MCF 10A (cell line): Measurements from ENCODE around the gene SMARCE1. TPM values are rescaled to one million over a fixed set of nuclear protein-coding genes. Genes with fewer than 3 reads are reported as not detected.
A peak's percentile ranks its signal among the peaks of the same experiment; 100 is the strongest.

ENCODE experiments used
- BruUV-seq: library from RNA; stranded (reverse); fragments of 400-500 nt; replicated peaks from 2 replicates; lab custom pipeline; 2021; lab: Mats Ljungman, UMichigan
- CTCF ChIA-PET: fragments of 300-600 bp; sonication (Branson Sonifier 250); formaldehyde crosslinking; extraction: SDS; loops from one replicate; lab custom pipeline; 2021; ENCODE audit warnings: antibody characterized with exemption, inconsistent platforms; lab: Yijun Ruan, JAX
- POLR2A ChIA-PET: fragments of 300-600, 350-650 bp; sonication (Branson Sonifier 250); formaldehyde crosslinking; extraction: SDS; loops from one replicate; lab custom pipeline; 2020; ENCODE audit warnings: antibody characterized with exemption, inconsistent platforms; lab: Yijun Ruan, JAX
- DNase-seq: peaks from one replicate; pipeline ENCODE4 v3.0.0-alpha.2; 2018; ENCODE audit not compliant: unreplicated experiment
- H3K27ac Mint-ChIP-seq: one replicate; pipeline ENCODE4 v1.8.0; 2022; ENCODE audit warnings: mild to moderate bottlenecking, low read depth, mixed read lengths; ENCODE audit not compliant: unreplicated experiment
- H3K27me3 Mint-ChIP-seq: one replicate; pipeline ENCODE4 v1.8.0; 2022; ENCODE audit warnings: mixed read lengths; ENCODE audit not compliant: insufficient read depth, unreplicated experiment
- H3K36me3 Mint-ChIP-seq: one replicate; pipeline ENCODE4 v1.8.0; 2022; ENCODE audit warnings: mild to moderate bottlenecking, moderate library complexity, mixed read lengths; ENCODE audit not compliant: insufficient read depth, unreplicated experiment
- H3K4me1 Mint-ChIP-seq: one replicate; pipeline ENCODE4 v1.8.0; 2022; ENCODE audit warnings: mixed read lengths; ENCODE audit not compliant: insufficient read depth, unreplicated experiment
- H3K4me3 Mint-ChIP-seq: one replicate; pipeline ENCODE4 v1.8.0; 2022; ENCODE audit warnings: mild to moderate bottlenecking, moderate library complexity, mixed read lengths; ENCODE audit not compliant: unreplicated experiment
- H3K9me3 Mint-ChIP-seq: one replicate; pipeline ENCODE4 v1.8.0; 2022; ENCODE audit warnings: mixed read lengths; ENCODE audit not compliant: unreplicated experiment
- intact Hi-C: fragments of 100-400 bp; cut with micrococcal nuclease; formaldehyde crosslinking; loops from 2 replicates; pipeline ENCODE4 v1.14.1; 2022
- total RNA-seq: library from RNA; stranded (reverse); gene quantifications from 2 replicates; pipeline ENCODE4 v1.2.3, GENCODE V29; 2022
- TF ChIP-seq, protein P1 (sequence below): fragments of 200-600 bp; IDR thresholded peaks from one replicate; pipeline ENCODE4 v1.8.0; 2022; ENCODE audit warnings: antibody characterized with exemption, mild to moderate bottlenecking; ENCODE audit not compliant: unreplicated experiment

Gene SMARCE1
- total RNA-seq, 1 experiment from 2014 or later, result 128 TPM

DNA sequence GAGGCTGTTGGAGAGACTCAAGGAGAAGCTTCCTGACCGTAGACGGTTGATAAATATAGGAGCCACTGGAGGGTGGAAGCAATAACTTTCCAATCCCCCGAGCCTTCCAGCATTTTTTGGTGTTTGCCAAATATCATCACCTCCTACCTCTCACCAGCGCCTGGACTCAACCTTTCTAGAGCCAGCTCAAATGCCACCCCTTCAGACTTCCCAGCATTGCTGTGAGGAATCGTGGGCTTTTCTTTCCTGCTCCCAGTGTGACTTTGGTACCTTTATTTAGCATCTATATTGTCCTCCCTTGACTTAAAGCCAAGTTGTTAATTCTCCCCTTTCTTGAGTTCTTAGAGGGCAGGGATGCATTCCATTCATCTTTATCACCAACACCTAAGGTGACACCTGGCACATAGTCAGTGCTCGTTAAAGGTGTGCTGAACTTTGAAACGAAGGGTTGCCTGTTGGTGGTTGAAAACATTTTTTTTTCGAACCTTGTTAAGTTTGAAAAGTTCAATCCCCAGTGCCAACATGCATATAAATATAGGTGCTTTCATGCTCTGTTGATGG lies 47.1 kb downstream of the SMARCE1 start:
- ChIA-PET POLR2A (no interaction called here), CTCF (interaction anchor here (0.6 kb wide), 1 partner anchor 15 kb away, joined by 3 read pairs; no protein-coding TSS in a partner anchor)
- no peaks in the 10 kb centered on the region for H3K4me1 Mint-ChIP-seq
- TF ChIP-seq, protein P1, sequence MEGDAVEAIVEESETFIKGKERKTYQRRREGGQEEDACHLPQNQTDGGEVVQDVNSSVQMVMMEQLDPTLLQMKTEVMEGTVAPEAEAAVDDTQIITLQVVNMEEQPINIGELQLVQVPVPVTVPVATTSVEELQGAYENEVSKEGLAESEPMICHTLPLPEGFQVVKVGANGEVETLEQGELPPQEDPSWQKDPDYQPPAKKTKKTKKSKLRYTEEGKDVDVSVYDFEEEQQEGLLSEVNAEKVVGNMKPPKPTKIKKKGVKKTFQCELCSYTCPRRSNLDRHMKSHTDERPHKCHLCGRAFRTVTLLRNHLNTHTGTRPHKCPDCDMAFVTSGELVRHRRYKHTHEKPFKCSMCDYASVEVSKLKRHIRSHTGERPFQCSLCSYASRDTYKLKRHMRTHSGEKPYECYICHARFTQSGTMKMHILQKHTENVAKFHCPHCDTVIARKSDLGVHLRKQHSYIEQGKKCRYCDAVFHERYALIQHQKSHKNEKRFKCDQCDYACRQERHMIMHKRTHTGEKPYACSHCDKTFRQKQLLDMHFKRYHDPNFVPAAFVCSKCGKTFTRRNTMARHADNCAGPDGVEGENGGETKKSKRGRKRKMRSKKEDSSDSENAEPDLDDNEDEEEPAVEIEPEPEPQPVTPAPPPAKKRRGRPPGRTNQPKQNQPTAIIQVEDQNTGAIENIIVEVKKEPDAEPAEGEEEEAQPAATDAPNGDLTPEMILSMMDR, result no peak
- H3K27ac Mint-ChIP-seq, result no peak overlapping the region
- H3K36me3 Mint-ChIP-seq, result no peaks in the 10 kb centered on the region
- no peak overlapping the region for H3K4me3 Mint-ChIP-seq
- DNase-seq, result no peak
- H3K27me3 Mint-ChIP-seq, result no peaks in the 10 kb centered on the region
- no TSS peak for BruUV-seq
- H3K9me3 Mint-ChIP-seq, result no peaks in the 10 kb centered on the region
- intact Hi-C loops, result no loop called here

DNA sequence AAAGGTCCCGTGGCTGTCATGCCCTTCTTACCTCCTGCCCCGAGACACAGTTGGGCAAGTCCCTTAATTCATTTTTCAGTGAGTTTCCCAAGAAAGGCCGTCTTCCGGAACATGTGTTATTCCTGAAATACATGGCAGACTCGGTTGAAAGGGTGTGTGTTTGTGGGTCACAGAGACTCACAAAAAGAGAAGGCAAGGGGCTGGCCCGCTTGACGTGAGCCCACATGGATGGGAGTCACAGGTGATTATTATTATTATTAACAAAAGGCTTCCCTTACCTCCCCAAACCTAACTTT lies 48.2 kb downstream of the SMARCE1 start:
- BruUV-seq, result no TSS peak
- POLR2A ChIA-PET, result no interaction called here
- DNase-seq, result no peak
- H3K4me1 Mint-ChIP-seq, result no peaks in the 10 kb centered on the region
- CTCF ChIA-PET, result no interaction called here
- H3K27ac Mint-ChIP-seq, result no peak overlapping the region
- H3K4me3 Mint-ChIP-seq, result no peak overlapping the region
- H3K27me3 Mint-ChIP-seq, result no peaks in the 10 kb centered on the region
- intact Hi-C loops, result no loop called here
- no peaks in the 10 kb centered on the region for H3K36me3 Mint-ChIP-seq
- TF ChIP-seq, protein P1, result no peak
- H3K9me3 Mint-ChIP-seq, result no peaks in the 10 kb centered on the region

DNA sequence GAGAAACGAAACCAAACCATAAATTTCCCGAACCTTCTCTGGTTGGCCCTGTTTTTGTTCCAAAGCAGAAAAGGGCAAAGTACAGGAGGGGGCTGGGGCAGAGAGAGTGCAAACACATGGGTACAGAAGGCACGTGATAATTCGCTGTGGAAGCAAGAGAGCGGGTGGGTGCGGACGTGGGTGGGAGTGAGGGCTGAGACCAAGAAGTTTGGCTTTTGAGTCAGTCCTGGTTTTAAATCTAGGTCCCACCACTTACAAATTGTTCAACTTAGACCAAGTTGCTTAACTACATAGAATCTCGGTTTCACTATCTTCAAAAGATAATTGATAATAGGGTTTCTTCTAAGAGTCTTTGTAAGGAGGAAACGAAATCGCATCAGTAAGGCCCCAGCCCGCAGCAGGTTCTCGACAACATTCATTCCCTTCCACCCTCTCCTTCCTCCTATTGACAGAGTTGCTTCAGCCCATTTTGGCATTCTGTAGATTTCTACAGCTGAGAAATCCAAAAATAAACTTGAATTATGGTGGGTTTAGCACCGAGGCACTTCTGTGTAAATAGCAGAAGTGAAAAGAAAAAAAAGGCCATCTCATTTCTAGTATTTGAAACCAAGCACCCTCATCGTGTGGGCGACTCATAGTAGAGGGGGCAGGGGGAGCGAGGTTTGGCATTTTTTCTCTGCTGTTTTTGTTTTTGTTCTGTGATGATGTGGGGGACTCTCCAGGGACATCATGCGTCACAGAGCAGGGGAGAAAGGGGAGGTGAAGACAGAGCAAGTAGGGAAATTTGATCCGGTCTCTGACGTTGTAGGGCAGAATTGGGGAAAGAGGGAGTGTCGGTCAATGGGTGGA lies 48.8 kb downstream of the SMARCE1 start:
- Mint-ChIP-seq H3K27me3 (no peaks in the 10 kb centered on the region), H3K4me3 (no peak overlapping the region), H3K36me3 (no peaks in the 10 kb centered on the region), H3K9me3 (no peaks in the 10 kb centered on the region), H3K27ac (no peak overlapping the region), H3K4me1 (no peaks in the 10 kb centered on the region)
- DNase-seq, result peak; percentile 16
- BruUV-seq, result no TSS peak
- TF ChIP-seq, protein P1, result no peak
- intact Hi-C loops, result no loop called here
- ChIA-PET CTCF (no interaction called here), POLR2A (interaction anchor here (0.6 kb wide), 1 partner anchor 128 kb away, joined by 3 read pairs; no protein-coding TSS in a partner anchor)

DNA sequence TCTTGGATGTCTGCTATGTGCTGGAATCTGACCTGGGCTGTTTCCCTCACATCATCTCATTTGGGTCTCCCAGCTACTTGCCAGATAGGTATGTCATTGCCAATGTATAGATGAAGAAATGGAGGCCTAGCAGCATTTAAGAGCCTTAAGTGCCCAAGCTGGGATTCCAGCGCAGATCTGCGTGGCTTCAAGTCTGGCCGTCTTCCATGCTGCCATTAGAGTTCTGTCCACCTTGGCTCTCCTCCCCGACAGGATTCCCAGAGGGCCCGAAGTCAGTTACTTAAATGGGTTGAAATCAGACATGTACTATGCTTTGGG lies 49.4 kb downstream of the SMARCE1 start:
- H3K27me3 Mint-ChIP-seq, result no peaks in the 10 kb centered on the region
- TF ChIP-seq, protein P1, result no peak
- H3K4me3 Mint-ChIP-seq, result no peak overlapping the region
- CTCF ChIA-PET, result no interaction called here
- H3K36me3 Mint-ChIP-seq, result no peaks in the 10 kb centered on the region
- no TSS peak for BruUV-seq
- intact Hi-C loops, result no loop called here
- no peak for DNase-seq
- POLR2A ChIA-PET, result interaction anchor here (0.6 kb wide), 1 partner anchor 127 kb away, joined by 3 read pairs; no protein-coding TSS in a partner anchor
- H3K4me1 Mint-ChIP-seq, result no peaks in the 10 kb centered on the region
- no peak overlapping the region for H3K27ac Mint-ChIP-seq
- H3K9me3 Mint-ChIP-seq, result no peaks in the 10 kb centered on the region
